HG02610 (cell line): ENCODE data around the gene TMC4.
"Not testable (repeated sequence)": the region's sequence is repeated elsewhere in the genome, so short reads cannot be mapped to it uniquely, and the experiment has no call there.

Experiments
- ATAC-seq: cut with Tn5 transposase; IDR thresholded peaks from one replicate; pipeline ENCODE4 v1.9.1; 2021; ENCODE audit warnings: mild to moderate bottlenecking, moderate library complexity; ENCODE audit not compliant: unreplicated experiment

Gene TMC4, protein sequence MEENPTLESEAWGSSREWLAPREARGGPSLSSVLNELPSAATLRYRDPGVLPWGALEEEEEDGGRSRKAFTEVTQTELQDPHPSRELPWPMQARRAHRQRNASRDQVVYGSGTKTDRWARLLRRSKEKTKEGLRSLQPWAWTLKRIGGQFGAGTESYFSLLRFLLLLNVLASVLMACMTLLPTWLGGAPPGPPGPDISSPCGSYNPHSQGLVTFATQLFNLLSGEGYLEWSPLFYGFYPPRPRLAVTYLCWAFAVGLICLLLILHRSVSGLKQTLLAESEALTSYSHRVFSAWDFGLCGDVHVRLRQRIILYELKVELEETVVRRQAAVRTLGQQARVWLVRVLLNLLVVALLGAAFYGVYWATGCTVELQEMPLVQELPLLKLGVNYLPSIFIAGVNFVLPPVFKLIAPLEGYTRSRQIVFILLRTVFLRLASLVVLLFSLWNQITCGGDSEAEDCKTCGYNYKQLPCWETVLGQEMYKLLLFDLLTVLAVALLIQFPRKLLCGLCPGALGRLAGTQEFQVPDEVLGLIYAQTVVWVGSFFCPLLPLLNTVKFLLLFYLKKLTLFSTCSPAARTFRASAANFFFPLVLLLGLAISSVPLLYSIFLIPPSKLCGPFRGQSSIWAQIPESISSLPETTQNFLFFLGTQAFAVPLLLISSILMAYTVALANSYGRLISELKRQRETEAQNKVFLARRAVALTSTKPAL

DNA sequence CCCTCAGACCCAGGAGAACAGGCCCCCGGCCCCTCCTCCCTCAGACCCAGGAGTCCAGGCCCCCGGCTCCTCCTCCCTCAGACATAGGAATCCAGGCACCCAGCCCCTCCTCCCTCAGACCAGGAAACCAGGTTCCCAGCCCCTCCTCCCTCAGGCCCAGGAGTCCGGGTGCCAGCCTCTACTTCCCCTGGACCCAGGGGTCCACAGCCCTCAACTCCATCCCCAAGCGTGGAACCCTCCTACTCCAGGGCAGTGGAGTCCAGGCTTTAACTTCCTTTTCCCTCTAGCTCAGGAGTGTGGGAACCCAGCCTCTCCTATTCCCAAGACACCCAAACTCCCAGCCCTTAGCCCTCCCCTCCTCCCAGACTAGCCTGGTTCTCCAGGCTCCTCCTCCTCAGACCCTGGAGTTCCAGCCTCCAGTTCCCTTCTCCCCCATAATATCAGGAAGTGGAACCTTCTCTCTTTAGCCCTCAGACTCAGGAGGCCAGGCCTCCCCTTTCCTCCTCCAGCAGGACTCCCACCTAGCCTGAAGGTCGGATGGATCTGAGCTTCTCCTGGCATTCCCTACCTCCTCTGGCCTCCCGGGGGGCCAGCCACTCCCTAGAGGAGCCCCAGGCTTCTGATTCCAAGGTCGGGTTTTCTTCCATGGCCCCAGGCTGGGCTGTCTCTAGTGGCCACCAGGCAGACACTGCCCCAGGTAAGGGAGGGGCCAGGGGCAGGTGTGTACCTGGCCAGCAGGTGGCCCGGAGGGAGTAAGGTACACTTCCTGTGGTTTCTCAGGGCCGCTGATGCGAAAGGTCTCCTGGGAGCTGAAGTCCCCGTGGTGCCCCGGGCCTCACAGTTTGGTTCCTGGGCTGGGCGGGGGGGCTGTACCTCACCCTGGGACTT lies at the start of gene TMC4:
TSS of gene TMC4 (minus strand) at position 690 of the 888 bp plus-strand sequence. CDS start at position 647, 43 bp downstream.
- ATAC-seq: no peak

DNA sequence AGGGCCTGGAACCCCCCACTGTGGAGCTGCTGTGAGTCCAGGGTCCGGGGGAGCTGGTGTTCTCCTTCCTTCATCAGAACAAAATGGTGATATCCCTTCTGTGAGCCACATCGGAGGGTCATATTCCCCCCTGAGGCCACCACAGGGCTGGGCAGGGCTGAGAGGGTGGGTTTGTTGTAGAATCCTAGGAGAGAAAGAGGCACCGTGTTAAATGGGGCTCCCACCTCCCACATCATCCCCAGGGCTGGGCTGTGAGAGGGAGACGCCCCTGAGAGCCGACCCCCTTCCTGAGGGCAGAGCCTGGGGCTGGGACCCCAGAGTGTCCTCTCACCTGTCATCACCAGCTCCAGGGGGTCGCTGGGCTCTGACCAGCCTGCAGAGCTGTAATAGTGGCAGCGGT lies 49.0 kb upstream of the TMC4 start:
- not testable (repeated sequence) for ATAC-seq

DNA sequence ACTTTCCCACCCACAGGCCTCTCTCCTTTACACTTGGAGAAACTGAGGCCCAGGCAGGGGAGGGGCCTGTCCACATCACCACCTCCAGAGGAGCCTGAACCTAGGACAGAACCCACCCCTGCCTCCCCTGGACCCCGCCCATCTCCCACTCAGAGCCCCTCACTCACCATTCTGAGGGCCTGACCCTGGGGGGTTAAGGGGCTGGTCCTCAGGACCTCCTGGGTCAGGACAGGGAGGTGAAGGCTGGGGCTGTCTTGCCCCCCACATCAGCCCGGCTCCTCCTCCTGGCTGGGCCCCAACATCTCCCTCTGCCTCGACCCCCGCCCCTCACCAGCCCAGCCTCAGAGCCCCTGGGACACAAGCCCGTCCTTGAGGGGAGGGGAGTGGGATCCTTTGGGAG lies 46.7 kb upstream of the TMC4 start:
- ATAC-seq: not testable (repeated sequence)

DNA sequence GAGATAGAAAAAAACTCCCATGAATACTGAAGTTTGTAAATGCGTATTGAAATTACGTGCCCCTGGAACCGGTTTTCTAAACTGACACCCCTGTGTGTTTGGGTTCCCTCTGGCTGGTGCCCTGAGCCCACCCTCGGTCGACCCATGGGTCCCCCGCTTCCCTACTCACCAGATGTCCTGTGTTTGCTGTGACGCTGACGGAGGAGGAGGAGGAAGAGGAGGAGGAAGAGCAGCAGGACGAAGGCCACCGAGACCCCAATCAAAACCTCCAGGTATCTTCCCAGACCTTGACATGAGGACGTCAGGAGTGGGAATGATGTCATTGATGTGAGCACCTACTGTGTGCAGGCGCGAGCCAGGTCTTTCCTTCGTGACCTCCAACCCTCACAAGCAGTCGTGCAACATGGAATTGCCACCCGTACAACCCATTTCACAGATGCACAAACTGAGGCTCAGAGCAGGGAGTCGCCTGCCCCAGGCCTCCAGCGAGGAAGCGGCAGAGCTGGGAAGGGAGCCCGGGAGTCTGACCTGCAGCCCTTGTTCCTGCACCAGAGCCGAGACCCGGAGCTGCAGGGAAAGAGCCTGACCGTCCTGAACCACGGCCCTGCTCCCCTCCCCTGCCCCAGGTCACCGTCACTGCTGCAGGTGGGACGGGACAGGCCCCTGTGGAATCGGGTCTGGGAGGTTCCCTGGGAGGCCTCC lies 46.2 kb upstream of the TMC4 start:
- ATAC-seq: no peak

DNA sequence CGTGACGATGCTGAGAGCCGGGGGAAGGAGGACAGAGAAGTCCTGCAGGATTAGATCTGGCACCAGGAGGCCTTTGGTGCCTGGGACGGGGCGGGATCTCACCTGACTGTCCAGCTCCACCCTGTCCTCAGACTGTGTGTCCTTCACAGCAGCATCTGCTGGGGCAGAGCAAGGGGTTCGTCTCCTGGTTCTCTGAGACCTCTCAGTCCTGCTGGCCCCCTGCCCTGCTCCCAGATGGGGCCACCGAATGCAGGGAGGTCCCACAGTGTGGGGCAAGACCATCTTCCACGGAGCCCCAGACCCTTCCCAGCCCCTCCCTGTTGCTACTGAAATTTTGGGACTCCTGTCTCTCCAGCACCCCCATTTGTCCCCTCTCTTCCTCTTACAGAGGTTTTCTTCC lies 45.3 kb upstream of the TMC4 start:
- no peak for ATAC-seq

DNA sequence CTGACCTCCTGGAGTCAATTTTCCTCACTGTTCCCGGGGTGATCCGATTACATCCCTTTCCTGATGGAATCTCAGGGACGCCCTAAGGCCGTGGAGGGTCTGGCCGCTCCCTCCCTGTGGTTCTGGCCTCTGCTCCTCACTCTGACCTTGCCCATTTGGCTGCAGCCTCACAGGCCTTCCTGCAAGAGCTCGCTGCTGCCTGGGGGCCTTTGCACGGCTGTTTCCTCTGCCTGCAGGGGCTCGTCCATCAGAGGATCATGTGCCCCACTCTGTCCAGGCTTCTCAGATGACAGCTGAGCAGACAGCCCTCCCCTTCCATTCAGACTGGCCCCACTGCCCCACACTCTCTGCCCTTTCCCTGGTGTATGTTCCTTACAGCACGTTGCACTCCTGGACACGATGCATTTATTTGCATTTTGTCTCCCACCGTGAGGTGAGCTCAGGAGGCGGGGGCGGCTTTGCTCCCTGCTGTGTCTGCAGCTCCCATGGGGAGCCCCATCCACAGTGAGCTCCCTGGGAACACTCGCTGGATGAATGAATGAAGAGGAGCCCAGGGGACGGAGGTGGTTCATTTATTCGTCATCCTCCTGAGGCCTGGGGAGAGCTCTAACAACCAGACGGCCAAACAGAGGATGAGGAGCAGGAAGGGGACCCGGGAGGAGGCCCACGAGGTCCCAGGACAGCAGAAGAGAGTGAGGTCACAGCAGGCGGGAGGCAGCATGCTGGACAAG lies 44.7 kb upstream of the TMC4 start:
- not testable (repeated sequence) for ATAC-seq

DNA sequence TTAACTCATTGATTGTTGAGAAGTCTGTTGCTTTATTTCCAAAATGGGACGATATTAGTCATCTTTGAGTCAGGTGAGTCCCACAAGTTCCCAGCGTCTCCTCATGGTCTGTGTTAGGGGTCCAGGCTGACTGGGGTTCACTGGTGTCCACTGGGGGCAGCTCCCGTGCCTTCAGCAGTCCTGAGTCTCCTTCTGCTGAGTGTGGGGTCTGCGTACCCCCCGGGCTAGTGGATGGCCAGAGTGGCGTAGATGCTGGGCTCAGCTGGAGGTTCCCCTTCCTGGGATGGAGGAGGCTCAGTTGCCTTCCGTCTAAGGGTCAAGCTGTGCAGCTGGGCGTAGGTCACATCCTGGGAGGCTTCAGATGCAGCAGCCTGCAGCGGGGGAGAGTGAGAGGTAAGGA lies 43.9 kb upstream of the TMC4 start:
- no peak for ATAC-seq

DNA sequence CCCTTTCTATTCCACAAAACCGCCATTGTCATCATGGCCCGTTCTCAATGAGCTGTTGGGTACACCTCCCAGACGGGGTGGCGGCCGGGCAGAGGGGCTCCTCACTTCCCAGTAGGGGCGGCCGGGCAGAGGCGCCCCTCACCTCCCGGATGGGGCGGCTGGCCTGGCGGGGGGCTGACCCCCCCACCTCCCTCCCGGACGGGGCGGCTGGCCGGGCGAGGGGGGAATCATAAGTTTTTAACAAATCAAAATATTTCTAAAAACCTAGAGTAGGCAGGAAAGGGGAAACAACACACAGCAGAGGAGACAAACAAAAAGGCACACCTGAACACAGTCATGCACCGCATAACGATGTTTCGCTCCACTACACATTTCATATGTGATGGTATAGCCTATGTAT lies 41.8 kb upstream of the TMC4 start:
- ATAC-seq: not testable (repeated sequence)

DNA sequence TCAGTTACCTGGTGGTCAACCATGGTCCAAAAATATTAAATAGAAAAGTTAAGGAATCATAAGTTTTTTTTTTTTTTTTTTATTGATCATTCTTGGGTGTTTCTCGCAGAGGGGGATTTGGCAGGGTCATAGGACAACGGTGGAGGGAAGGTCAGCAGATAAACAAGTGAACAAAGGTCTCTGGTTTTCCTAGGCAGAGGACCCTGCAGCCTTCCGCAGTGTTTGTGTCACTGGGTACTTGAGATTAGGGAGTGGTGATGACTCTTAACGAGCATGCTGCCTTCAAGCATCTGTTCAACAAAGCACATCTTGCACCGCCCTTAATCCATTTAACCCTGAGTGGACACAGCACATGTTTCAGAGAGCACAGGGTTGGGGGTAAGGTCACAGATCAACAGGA lies 41.3 kb upstream of the TMC4 start:
- ATAC-seq: not testable (repeated sequence)

DNA sequence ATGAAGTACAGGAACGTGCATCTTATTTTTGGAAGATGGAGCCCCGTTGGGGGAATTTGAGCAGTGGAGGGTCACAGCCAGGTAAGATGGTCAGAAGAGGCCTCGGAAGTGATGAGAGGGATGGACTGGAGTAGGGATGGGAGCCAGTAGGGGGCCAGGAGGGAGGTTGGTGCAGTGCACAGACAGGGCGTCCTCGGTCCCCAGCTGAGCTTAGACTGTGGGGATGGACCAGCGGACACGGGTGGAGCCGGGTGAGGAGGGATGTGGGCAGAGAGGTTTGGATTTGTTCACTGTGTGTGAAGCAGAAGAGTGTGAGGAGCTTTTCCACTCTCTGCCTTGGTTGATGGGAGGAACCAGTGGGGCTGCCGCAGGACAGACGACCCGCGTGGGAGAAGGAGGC lies 38.3 kb upstream of the TMC4 start:
- no peak for ATAC-seq

DNA sequence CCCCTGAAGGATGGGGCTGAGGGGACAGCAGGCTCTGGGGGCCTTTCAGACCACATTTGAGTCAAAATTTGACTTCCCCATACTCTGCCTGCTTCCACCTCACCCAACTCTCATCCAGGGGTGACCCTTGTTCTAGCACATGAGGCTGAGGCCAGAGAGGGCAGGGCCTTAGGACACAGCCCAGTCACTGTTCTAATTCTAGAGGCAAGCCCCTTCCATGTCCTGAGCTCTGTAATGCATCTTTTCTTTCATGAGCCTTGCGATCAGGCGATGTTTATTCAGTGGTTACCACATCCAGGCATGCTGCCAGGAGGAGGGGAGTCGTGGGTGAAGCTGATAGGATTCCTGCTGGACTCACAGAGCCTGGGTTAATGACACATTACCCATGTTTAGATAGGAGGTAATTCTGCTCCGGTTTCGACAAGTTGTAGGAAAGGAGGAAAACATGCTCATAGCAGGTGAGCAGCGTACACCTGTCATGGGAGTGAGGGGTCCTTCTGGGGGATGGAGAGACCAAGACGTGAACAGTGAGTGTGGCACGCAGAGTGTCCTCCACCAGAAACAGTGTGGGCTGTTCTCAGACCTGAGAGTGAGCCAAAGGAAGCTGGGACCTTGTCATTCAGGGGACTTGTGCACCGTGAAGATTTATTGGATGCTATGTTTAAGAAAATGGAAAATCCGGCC lies 37.0 kb upstream of the TMC4 start:
- no peak for ATAC-seq

DNA sequence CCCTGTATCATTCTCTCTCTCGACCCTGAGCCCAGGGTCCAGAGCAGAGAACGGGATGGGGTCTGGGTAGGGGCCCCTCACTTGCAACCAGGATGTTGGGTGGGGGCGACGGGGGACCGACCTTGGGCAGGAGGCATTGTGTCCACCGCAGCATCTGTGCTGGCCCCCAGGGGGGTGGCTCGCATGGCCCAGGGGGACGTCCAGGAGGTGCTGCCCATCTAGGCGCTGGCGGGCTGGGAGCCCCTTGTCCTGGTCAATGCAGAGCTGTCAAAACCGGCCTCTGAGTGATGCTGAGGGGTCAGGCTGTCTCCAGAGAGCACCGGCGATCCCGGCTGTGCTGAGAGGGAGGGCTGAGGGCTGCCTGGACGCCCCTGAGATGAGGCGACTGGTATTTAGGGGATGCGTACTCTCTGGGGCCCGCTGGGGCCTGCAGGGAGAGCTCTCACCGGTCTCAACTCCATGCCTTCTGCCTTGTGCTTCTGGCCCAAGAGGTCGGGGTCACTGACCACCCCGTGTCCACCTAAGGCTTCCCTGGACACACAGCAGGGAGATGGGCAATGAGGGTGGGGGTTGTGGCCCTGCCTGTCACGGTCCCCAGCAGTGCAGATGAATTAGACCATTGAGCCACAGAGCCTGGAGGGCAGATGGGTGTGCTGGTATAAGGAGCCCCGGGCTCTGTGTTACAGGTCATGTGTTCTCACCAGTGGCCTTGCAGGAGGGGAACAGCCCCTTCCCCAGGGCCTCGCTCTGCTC lies 36.3 kb upstream of the TMC4 start:
- no peak for ATAC-seq

DNA sequence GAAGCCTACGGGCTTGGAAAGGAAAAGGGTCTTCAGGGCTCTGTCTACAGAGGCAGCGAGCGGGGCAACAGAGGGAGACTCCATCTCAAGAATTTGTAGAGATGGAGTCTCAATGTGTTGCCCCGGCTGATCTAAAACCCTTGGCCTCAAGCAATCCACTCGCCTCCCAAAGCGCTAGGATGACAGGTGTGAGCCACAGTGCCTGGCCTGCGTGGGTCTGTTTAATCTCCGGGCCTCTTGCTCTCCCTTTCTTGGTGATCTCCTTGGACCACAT lies 35.8 kb upstream of the TMC4 start:
- ATAC-seq: no peak

DNA sequence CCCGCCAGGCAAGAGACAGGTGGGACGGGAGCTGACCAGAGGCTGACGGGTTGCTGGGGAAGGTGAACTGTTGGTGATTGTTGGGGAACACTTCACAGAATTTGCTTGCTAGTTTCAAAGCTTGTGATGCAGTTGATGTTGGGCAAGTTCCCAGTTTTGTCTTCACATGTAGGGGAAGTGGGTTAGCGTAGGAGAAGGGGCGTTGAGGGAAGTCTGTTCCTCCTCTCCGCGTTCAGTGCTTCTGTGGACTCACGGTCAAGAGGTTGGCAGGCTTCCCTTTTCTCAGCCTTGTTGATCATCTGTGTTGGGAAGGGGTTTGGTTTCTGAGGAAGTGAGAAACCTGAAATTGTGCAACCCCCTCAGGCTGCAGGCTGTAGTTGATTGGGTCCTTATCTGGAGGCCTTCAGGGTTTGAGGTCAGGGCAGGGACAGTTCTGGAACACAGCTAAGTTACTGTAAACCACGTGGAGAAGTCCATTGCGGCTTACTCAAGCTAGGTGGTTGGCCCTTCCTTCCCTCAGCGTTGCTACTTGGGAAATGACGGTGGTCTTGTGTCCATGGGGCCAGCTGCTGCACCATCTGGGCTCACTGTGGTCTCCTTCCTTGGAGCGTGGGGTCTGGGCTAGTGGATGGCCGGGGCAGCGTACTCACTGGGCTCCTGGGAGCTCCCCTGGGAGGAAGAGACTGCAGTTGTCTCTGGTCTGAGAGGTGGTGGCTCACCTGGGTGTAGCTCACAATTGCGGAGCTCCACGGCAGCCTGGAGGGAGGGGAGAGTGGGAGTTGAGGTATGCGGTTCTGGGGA lies 35.2 kb upstream of the TMC4 start:
- peak; percentile 44 for ATAC-seq

DNA sequence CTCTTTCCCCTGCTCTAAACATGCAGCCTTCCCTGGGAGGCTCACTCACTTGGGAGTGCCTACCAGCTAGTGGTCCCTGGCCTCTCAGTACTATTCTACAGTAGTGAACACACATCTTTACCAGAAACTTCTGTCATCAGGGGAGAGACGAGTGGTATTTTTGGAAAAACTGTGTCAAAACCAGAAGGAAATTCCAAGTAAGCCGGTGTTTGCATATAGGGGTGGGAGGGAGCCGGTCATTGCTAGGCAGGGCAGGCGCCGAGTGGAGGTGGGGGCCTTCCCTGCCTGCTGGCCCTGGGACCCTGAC lies 34.7 kb upstream of the TMC4 start:
- ATAC-seq: peak; percentile 1

DNA sequence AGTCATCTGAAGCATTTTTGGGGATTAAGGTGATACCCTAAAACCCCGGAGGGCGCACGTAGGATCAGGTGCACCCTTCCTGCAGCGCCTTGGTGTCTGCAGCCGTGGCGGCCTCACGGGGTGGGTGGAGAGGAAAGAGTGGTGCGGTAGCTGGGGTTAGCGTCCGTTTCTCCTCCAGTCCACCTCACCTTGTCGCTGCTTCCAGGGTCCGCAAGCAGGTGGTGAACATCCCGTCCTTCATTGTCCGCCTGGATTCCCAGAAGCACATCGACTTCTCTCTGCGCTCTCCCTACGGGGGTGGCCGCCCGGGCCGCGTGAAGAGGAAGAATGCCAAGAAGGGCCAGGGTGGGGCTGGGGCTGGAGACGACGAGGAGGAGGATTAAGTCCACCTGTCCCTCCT lies 34.2 kb upstream of the TMC4 start:
- not testable (repeated sequence) for ATAC-seq

DNA sequence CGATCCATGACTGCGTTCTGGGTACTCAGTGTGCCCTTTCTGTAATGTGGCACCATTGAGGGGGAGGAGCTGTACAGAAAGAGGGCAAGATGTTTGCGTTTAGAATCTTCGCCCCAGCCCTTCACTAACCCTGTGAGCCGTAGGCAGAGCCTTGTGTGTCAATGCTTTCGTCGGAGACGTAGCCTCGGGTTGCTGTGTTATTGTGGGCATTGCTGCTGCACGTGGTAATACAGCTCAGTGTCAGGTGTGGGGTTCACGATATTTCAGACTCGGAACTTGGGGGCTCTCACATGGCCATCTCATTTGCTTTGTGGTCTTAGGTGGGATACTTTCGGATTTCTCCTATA lies 33.8 kb upstream of the TMC4 start:
- no peak for ATAC-seq

DNA sequence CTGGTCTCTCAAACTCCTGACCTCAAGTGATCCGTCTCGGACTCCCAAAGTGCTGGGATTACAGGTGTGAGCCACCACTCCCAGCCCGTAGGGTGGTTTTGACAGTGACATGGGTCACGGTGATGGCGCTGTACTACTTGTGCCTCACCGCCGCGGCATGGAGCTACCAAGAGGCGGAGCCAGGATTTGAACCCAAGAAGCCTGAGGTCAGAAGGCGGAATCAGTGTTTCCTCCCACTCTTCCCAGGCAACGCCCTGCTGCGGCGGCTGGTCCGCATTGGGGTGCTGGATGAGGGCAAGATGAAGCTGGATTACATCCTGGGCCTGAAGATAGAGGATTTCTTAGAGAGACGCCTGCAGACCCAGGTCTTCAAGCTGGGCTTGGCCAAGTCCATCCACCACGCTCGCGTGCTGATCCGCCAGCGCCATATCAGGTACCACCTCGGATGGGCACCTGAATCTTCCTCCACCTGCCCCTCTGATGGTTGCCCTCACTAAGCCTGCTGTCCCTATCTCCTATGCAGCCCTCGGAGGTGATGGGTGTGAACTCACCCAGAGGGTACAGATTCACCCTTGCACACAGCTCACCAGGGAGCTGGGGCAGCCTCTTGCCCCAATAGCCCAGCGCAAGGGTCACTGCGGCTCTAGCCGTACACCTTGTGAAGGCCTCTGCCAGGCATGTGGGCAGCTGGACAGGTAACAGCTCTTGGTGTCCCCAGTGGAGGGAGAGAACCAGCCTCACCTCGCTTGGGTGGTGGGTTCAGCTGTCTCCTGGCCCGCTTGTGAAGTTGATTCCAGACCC lies 33.3 kb upstream of the TMC4 start:
- no peak for ATAC-seq
